B cell (primary cell): Measurements from ENCODE around the gene ILF3. TPM values are rescaled to one million over a fixed set of nuclear protein-coding genes. Genes with fewer than 3 reads are reported as not detected.

Source experiments
- ATAC-seq: fragments of 200-7000 bp; cut with Tn5 transposase; one replicate; pipeline ENCODE4 v1.10.0; 2021; ENCODE audit warnings: low read depth, mild to moderate bottlenecking, moderate number of reproducible peaks, moderate library complexity
- CTCF ChIA-PET: fragments of 350-600 bp; sonication (Branson Sonifier 250); formaldehyde crosslinking; loops from one replicate; lab custom pipeline; 2021; ENCODE audit warnings: antibody characterized with exemption, inconsistent platforms; lab: Charles Lee
- POLR2A ChIA-PET: fragments of 350-600 bp; sonication (Branson Sonifier 250); formaldehyde crosslinking; loops from one replicate; lab custom pipeline; 2021; ENCODE audit warnings: antibody characterized with exemption; lab: Charles Lee
- DNase-seq: peaks from one replicate; pipeline ENCODE4 v3.0.0; 2013
- H2AFZ ChIP-seq: 2 replicates; pipeline ENCODE4 v1.6.1; 2012; ENCODE audit warnings: mild to moderate bottlenecking, low read depth, low read length; ENCODE audit not compliant: insufficient read depth, poor library complexity, severe bottlenecking
- H3K27ac ChIP-seq, 2 donors: 1 replicate in 1 of 2; 2 replicates in 1 of 2; pipeline ENCODE4 v1.5.1; 2012 to 2013; ENCODE audit warnings: low read length in 2 of 2, mild to moderate bottlenecking in 2 of 2, moderate library complexity in 1 of 2
- H3K27me3 ChIP-seq, 4 experiments: fragments of 200-600 bp in 1 of 4; sonication (generic) in 1 of 4; replicated peaks in 1 of 4; 1 replicate in 2 of 4; 2 replicates in 2 of 4; pipeline versions ENCODE4 v1.6.1 to v1.7.0; 2013 to 2016; ENCODE audit warnings: low read length in 3 of 4, mild to moderate bottlenecking in 2 of 4, mixed read lengths in 1 of 4, moderate library complexity in 1 of 4; ENCODE audit not compliant: insufficient read depth in 4 of 4, control insufficient read depth in 3 of 4; ENCODE audit errors: control extremely low read depth in 1 of 4
- H3K36me3 ChIP-seq, 2 experiments: replicated peaks in 1 of 2; 1 replicate in 1 of 2; 2 replicates in 1 of 2; pipeline versions ENCODE4 v1.6.1 to v1.7.1; 2013; ENCODE audit warnings: low read length in 1 of 2; ENCODE audit not compliant: insufficient read depth in 2 of 2, control insufficient read depth in 1 of 2; ENCODE audit errors: control extremely low read depth in 1 of 2, extremely low read depth in 1 of 2
- H3K4me1 ChIP-seq, 2 donors: fragments of 200-600 bp in 1 of 2; sonication (generic) in 1 of 2; 1 replicate in 1 of 2; 2 replicates in 1 of 2; pipeline versions ENCODE4 v1.5.1 to v1.6.1; 2013 to 2017; ENCODE audit warnings: low read length in 2 of 2; ENCODE audit not compliant: control insufficient read depth in 2 of 2, insufficient read depth in 2 of 2
- H3K4me2 ChIP-seq: replicated peaks from 2 replicates; pipeline ENCODE3; 2012; ENCODE audit warnings: mild to moderate bottlenecking, low read depth, low read length; ENCODE audit not compliant: poor library complexity, severe bottlenecking
- H3K4me3 ChIP-seq, 5 experiments: fragments of 200-600 bp in 1 of 5; sonication (generic) in 1 of 5; 1 replicate in 3 of 5; 2 replicates in 2 of 5; pipeline versions ENCODE4 v1.5.1 to v1.7.0; 2011 to 2016; ENCODE audit warnings: low read length in 4 of 5, mild to moderate bottlenecking in 4 of 5, low read depth in 2 of 5, control low read depth in 1 of 5, moderate library complexity in 1 of 5; ENCODE audit not compliant: insufficient read depth in 1 of 5; ENCODE audit errors: control extremely low read depth in 1 of 5, extremely low read depth in 1 of 5
- H3K79me2 ChIP-seq: fragments of 200-600 bp; sonication (generic); one replicate; pipeline ENCODE4 v1.6.0; 2016; ENCODE audit warnings: low read length; ENCODE audit not compliant: control insufficient read depth, insufficient read depth
- H3K9ac ChIP-seq: fragments of 200-600 bp; sonication (generic); 2 replicates; pipeline ENCODE4 v1.6.1; 2017; ENCODE audit warnings: mild to moderate bottlenecking, low read length, moderate library complexity
- H3K9me3 ChIP-seq, 3 donors: one replicate each; pipeline versions ENCODE4 v1.6.1 to v1.7.1; 2013; ENCODE audit warnings: low read length in 2 of 3; ENCODE audit not compliant: control insufficient read depth in 2 of 3, insufficient read depth in 1 of 3; ENCODE audit errors: control extremely low read depth in 1 of 3
- H4K20me1 ChIP-seq: 2 replicates; pipeline ENCODE4 v1.6.0; 2012; ENCODE audit warnings: mild to moderate bottlenecking, low read length; ENCODE audit not compliant: insufficient read depth, control insufficient read depth, poor library complexity, severe bottlenecking
- H3K27ac Mint-ChIP-seq: one replicate; pipeline ENCODE4 v1.8.0; 2021; ENCODE audit warnings: mixed read lengths
- H3K27me3 Mint-ChIP-seq: one replicate; pipeline ENCODE4 v1.8.0; 2021; ENCODE audit warnings: mixed read lengths
- H3K4me1 Mint-ChIP-seq: one replicate; pipeline ENCODE4 v1.8.0; 2021; ENCODE audit warnings: mixed read lengths
- H3K4me3 Mint-ChIP-seq: one replicate; pipeline ENCODE4 v1.8.0; 2021; ENCODE audit warnings: mixed read lengths
- H3K9me3 Mint-ChIP-seq: one replicate; pipeline ENCODE4 v1.8.0; 2022; ENCODE audit warnings: mixed read lengths; ENCODE audit not compliant: insufficient read depth
- EZH2 ChIP-seq: IDR thresholded peaks from 2 replicates; pipeline ENCODE4 v1.6.1; 2012; ENCODE audit warnings: borderline replicate concordance, low read depth, mild to moderate bottlenecking, moderate library complexity, low read length; ENCODE audit not compliant: insufficient read depth, poor library complexity, severe bottlenecking
- WGBS: methylation state at CpG from one replicate; pipeline ENCODE4 v1.1.5; 2013; ENCODE audit warnings: missing lambda C conversion rate; ENCODE audit not compliant: insufficient coverage; 5-methylcytosine and 5-hydroxymethylcytosine counted together
- intact Hi-C: fragments of 100-400 bp; cut with micrococcal nuclease; formaldehyde crosslinking; loops from one replicate; pipeline ENCODE4 v1.10.0; 2022
- polyA plus RNA-seq: library from polyadenylated mRNA; depleted of rRNA; stranded (reverse); fragments of >200 nt; gene quantifications from 2 replicates; pipeline ENCODE4 v1.2.3, GENCODE V29; 2012
- total RNA-seq, 2 donors: library from RNA; stranded (reverse); fragments of 120-200 nt in 1 of 2; gene quantifications; 1 replicate in 1 of 2; 2 replicates in 1 of 2; pipeline versions ENCODE4 v1.2.3 to v1.2.4, GENCODE V29; 2013 to 2022
- TF ChIP-seq, protein P1 (sequence below): fragments of 200-600 bp; IDR thresholded peaks from one replicate; pipeline ENCODE4 v1.8.0; 2022; ENCODE audit warnings: antibody characterized with exemption, mild to moderate bottlenecking

The ILF3 gene
- total and polyA plus RNA-seq, 2 donors (not counting 1 experiment from before 2014, with no cell fraction given) = 189 to 359 TPM

GRCh38 chr19:10644260-10645007, 9.7 kb upstream of the ILF3 start:
- DNase-seq (peak; percentile 87), ATAC-seq (peak; percentile 79)
- Mint-ChIP-seq H3K4me1 (peaks cover 26% of the 10 kb centered on the region), H3K4me3 (no peak overlapping the region), H3K9me3 (no peaks in the 10 kb centered on the region), H3K27me3 (no peaks in the 10 kb centered on the region), H3K27ac (peak overlapping the region; percentile 86)
- peak overlapping the region; percentile 30 to 69 for H3K27ac ChIP-seq
- TF ChIP-seq EZH2 = no peak
- TF ChIP-seq, protein P1, sequence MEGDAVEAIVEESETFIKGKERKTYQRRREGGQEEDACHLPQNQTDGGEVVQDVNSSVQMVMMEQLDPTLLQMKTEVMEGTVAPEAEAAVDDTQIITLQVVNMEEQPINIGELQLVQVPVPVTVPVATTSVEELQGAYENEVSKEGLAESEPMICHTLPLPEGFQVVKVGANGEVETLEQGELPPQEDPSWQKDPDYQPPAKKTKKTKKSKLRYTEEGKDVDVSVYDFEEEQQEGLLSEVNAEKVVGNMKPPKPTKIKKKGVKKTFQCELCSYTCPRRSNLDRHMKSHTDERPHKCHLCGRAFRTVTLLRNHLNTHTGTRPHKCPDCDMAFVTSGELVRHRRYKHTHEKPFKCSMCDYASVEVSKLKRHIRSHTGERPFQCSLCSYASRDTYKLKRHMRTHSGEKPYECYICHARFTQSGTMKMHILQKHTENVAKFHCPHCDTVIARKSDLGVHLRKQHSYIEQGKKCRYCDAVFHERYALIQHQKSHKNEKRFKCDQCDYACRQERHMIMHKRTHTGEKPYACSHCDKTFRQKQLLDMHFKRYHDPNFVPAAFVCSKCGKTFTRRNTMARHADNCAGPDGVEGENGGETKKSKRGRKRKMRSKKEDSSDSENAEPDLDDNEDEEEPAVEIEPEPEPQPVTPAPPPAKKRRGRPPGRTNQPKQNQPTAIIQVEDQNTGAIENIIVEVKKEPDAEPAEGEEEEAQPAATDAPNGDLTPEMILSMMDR = peak; percentile 90
- H3K79me2 ChIP-seq = no peaks in the 10 kb centered on the region
- H3K27me3 ChIP-seq = no peaks in the 10 kb centered on the region
- peaks cover 3 to 46% of the 10 kb centered on the region in 2 experiments for H3K36me3 ChIP-seq
- no peak overlapping the region for H3K9ac ChIP-seq
- H3K4me1 ChIP-seq = peaks cover 7 to 16% of the 10 kb centered on the region in 2 donors
- 6% methylated on average over 8 of the region's 14 CpGs for WGBS
- no peak overlapping the region for H2AFZ ChIP-seq
- POLR2A ChIA-PET = interaction anchor here (0.6 to 3.5 kb wide), 14 partner anchors 9 to 374 kb away, joined by 3 to 29 read pairs (median 6); partner anchors contain the start of gene ICAM1
- H3K4me2 ChIP-seq = peak overlapping the region; percentile 42
- intact Hi-C loops = loop anchor here (1.0 kb wide), 2 partner anchors 40 to 63 kb away; no protein-coding TSS in a partner anchor
- no peak overlapping the region for H3K4me3 ChIP-seq
- peaks cover 28% of the 10 kb centered on the region for H4K20me1 ChIP-seq
- CTCF ChIA-PET = interaction anchor here (0.6 to 9.5 kb wide), 50 partner anchors 9 to 702 kb away, joined by 3 to 464 read pairs (median 6); partner anchors contain the start of genes CCDC159, CDKN2D, KEAP1 and KRI1
- H3K9me3 ChIP-seq = no peaks in the 10 kb centered on the region
